SK-N-SH treated with all-trans-retinoic acid at 6 μM for 48 hours (cell line): ENCODE results near the gene DCPS.

Experiments used
- GLIS3 ChIP-seq: fragments of 250-450 bp; sonication (Bioruptor Pico); IDR thresholded peaks from 2 replicates; pipeline ENCODE4 v1.5.0; 2020; ENCODE audit warnings: mild to moderate bottlenecking, moderate library complexity
- SNAI2 ChIP-seq: fragments of 250-450 bp; sonication (Bioruptor Pico); IDR thresholded peaks from 2 replicates; pipeline ENCODE4 v1.5.0; 2020; ENCODE audit warnings: mild to moderate bottlenecking, moderate library complexity
- TCF4 ChIP-seq: fragments of 250-450 bp; sonication (Bioruptor Pico); IDR thresholded peaks from 2 replicates; pipeline ENCODE4 v1.8.0; 2021; ENCODE audit warnings: mild to moderate bottlenecking, moderate library complexity, borderline replicate concordance
- ZFP3 ChIP-seq: fragments of 250-450 bp; sonication (Bioruptor Pico); IDR thresholded peaks from 2 replicates; pipeline ENCODE4 v1.5.0; 2020; ENCODE audit warnings: mild to moderate bottlenecking, moderate library complexity
- TF ChIP-seq, protein P1 (sequence below): fragments of 250-450 bp; sonication (Bioruptor Pico); IDR thresholded peaks from 2 replicates; pipeline ENCODE4 v1.8.0; 2020; ENCODE audit warnings: mild to moderate bottlenecking, moderate library complexity, borderline replicate concordance

DNA sequence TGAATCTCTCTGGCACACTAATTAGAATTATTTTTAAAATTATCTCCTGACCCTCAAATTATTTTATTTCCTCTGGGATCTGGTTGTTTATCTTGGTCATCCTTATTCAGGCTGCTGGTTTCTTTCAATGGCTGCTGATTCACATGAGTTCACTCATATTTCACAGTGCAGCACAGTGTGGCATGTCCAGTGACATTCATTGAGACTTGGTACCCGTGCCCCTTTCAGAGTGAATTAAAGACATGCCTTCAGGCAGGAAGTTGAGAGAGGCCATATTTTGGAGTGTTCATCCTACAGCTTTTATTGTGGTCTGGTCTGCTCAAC, 13.5 kb downstream of the DCPS start:
- TF ChIP-seq TCF4 (CRISPR knock-in tag) (no peak), GLIS3 (no peak), SNAI2 (CRISPR knock-in tag) (no peak), ZFP3 (no peak)
- TF ChIP-seq, protein P1, sequence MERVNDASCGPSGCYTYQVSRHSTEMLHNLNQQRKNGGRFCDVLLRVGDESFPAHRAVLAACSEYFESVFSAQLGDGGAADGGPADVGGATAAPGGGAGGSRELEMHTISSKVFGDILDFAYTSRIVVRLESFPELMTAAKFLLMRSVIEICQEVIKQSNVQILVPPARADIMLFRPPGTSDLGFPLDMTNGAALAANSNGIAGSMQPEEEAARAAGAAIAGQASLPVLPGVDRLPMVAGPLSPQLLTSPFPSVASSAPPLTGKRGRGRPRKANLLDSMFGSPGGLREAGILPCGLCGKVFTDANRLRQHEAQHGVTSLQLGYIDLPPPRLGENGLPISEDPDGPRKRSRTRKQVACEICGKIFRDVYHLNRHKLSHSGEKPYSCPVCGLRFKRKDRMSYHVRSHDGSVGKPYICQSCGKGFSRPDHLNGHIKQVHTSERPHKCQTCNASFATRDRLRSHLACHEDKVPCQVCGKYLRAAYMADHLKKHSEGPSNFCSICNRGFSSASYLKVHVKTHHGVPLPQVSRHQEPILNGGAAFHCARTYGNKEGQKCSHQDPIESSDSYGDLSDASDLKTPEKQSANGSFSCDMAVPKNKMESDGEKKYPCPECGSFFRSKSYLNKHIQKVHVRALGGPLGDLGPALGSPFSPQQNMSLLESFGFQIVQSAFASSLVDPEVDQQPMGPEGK (CRISPR knock-in tag): no peak
